Stimulated activated memory B cell treated with anti-CD40 and anti-IgM and Interleukin-4, amounts not matched to agents 10 μg/mL and 1 μg/mL and 100 μg/mL, for 72 hours (primary cell): Measurements from ENCODE around the gene RIPK4.

ENCODE experiments used
- ATAC-seq: fragments of 150-1000 bp; cut with Tn5 transposase; 2 replicates; pipeline ENCODE4 v1.10.0; 2021
- H3K27ac Mint-ChIP-seq: one replicate; pipeline ENCODE4 v1.8.0; 2022; ENCODE audit warnings: mild to moderate bottlenecking, mixed read lengths
- H3K27me3 Mint-ChIP-seq: one replicate; pipeline ENCODE4 v1.8.0; 2022; ENCODE audit warnings: mixed read lengths
- H3K36me3 Mint-ChIP-seq: one replicate; pipeline ENCODE4 v1.8.0; 2022; ENCODE audit warnings: mixed read lengths
- H3K4me1 Mint-ChIP-seq: one replicate; pipeline ENCODE4 v1.8.0; 2022; ENCODE audit warnings: mixed read lengths
- H3K4me3 Mint-ChIP-seq: one replicate; pipeline ENCODE4 v1.8.0; 2022; ENCODE audit warnings: mild to moderate bottlenecking, moderate library complexity, mixed read lengths
- H3K9me3 Mint-ChIP-seq: one replicate; pipeline ENCODE4 v1.8.0; 2022; ENCODE audit warnings: mixed read lengths

The RIPK4 gene

DNA sequence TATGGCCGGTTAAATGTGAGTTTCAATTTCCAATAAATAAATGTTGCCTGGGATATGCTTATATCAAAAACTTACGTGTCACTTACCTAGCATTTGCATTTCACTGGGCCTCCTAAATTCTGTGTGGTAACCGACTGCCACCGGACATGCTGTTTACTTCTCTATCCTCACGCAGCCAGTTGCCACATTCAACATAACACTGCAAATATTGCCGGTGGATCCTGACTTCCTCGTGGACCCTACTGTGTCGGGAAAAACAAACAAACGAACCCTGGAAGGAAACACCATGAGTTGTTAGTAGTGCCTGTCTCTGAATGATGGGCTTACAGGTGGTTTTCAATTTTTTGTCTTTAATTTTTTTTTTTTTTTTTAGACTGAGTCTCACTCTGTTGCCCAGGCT is 54.1 kb downstream of the RIPK4 start:
- no peaks in the 10 kb centered on the region for H3K4me1 Mint-ChIP-seq
- no peak overlapping the region for H3K4me3 Mint-ChIP-seq
- no peak overlapping the region for H3K27ac Mint-ChIP-seq
- H3K36me3 Mint-ChIP-seq = no peaks in the 10 kb centered on the region
- H3K9me3 Mint-ChIP-seq = no peaks in the 10 kb centered on the region
- ATAC-seq = no peak
- H3K27me3 Mint-ChIP-seq = peaks cover 65% of the 10 kb centered on the region

DNA sequence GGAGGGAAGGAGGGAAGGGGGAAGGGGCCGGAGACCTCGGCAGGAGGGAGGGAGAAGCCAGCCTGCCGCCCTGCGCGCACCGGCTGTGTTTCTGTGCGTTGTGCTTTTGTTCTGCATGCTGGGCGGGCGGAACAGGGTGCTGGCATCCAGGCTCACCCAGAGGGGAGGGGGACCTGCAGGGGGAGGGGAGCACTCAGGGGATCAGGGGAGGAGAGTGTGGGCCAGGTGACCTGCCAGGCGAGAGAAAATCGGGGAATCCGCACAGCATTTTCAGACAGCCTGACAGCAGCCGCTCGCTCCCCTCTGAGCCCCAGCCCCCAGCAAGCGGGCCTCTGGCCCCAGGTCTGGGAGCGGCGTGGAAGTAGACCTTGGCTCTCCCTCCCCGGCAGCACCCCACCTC is 54.7 kb downstream of the RIPK4 start:
- ATAC-seq = no peak
- Mint-ChIP-seq H3K27me3 (peaks cover 68% of the 10 kb centered on the region), H3K4me1 (no peaks in the 10 kb centered on the region)

DNA sequence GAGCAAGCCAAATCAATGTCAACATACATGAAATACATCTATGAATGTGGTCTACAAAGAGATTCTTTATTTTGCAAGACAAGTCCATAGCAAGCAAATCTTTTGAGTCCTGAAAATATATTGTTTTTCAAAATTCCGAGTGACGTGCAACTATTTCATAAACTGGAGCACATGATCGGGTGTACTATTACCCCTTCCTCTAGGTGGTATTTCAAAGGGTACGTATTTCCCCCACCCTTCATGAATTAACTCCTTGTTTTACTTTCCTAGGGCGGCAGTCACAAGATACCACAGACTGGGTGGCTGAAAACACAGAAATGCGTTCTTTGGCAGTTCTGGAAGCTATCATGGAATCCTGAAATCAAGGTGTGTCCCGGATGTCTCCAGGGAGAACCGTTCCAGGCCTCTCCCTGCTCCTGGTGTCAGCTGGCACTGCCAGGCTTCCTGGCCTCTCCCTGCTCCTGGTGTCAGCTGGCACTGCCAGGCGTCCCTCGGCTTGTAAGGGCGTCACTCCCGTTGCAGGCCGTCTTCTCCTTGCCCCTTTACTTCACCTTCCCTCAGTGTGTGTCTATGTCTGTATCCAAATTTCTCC is 55.3 kb downstream of the RIPK4 start:
- Mint-ChIP-seq H3K27ac (no peak overlapping the region), H3K4me3 (no peak overlapping the region), H3K4me1 (no peaks in the 10 kb centered on the region), H3K36me3 (no peaks in the 10 kb centered on the region), H3K9me3 (peaks cover 11% of the 10 kb centered on the region), H3K27me3 (peaks cover 68% of the 10 kb centered on the region)
- no peak for ATAC-seq

More for the DNA sequence above, 54.7 kb downstream of the RIPK4 start:
- peaks cover 4% of the 10 kb centered on the region for H3K9me3 Mint-ChIP-seq
- no peak overlapping the region for H3K27ac Mint-ChIP-seq
- H3K4me3 Mint-ChIP-seq = no peak overlapping the region
- H3K36me3 Mint-ChIP-seq = no peaks in the 10 kb centered on the region

DNA sequence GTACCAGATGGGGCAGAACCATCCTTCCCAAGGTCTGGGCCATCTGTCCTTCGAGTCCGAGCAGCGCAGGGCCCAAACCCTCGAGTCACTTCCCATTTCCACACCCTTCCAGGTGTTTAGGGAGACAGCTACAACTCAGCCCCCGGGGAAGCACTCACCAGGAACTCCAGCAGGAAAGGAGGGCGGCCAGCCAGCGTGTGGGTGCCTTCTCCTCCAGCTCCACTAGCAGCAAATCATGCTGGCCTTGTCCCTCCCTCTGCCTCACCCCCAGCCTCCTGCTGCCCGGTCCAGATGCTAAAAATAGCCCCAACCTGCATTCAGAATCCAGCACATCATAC is 56.1 kb downstream of the RIPK4 start:
- Mint-ChIP-seq H3K4me1 (no peaks in the 10 kb centered on the region), H3K36me3 (no peaks in the 10 kb centered on the region), H3K9me3 (peaks cover 11% of the 10 kb centered on the region), H3K27me3 (peaks cover 68% of the 10 kb centered on the region), H3K27ac (no peak overlapping the region), H3K4me3 (no peak overlapping the region)
- ATAC-seq = no peak

DNA sequence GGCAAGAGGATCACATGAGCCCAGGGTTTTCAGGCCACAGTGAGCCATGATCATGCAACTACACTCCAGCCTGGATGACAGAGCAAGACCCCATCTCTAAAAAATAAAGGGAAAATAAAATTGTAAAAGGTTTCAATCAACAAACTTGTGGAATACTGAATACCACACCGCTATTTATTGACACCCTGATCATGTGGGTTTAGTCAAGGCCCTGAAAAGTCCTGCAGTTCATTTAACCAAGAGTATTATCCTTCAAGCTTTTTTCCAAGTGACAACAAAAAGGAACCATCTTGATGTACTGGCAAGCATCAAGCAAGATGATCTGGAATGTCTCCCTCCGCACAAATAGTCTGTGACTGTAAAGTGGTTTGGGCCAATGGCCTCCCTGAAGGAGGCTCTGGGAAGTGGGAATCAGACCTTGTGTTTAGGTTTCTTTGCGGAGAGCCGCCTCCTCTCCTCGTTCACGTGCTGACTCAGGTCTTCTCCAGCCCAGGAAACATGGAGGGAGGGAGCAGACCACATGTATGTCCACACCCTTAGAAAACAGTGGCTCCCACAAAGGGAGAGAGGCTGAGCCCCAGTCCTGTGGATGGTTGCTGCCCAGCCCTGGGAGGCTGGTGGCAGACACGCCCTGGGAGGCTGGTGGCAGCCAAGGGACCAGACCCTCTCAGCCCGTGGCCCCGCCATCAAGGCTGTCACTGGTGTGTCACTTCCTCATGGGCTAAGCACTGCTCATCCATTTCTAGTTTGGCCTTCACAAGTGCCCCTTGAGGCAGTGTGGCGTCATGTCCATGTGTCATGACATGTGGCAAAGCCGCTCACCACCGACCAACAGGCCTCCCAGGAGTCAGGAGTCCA is 56.7 kb downstream of the RIPK4 start:
- ATAC-seq = no peak
- H3K4me3 Mint-ChIP-seq = no peak overlapping the region
- H3K27ac Mint-ChIP-seq = no peak overlapping the region
- peaks cover 11% of the 10 kb centered on the region for H3K9me3 Mint-ChIP-seq
- H3K27me3 Mint-ChIP-seq = peaks cover 66% of the 10 kb centered on the region
- no peaks in the 10 kb centered on the region for H3K36me3 Mint-ChIP-seq
- H3K4me1 Mint-ChIP-seq = no peaks in the 10 kb centered on the region

DNA sequence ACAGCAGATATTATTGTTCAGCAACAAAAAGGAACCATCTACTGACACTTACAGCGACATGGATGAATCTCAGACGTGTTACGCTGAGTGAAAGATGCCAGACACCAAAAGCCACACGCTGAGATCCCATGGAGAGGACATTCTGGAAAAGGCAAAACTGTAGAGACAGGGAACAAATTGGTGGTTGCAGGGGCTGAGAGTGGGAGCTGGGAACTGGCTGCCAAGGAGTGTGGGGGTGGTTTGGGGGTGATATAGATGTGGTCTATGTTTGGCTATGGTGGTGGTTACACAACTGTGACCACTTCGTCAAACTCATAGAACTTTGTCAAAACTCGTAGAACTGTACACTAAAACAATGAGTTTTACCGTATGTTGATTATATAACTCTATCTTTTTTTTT is 57.7 kb downstream of the RIPK4 start:
- Mint-ChIP-seq H3K36me3 (no peaks in the 10 kb centered on the region), H3K4me1 (no peaks in the 10 kb centered on the region), H3K27me3 (peaks cover 56% of the 10 kb centered on the region), H3K4me3 (no peak overlapping the region), H3K9me3 (peaks cover 11% of the 10 kb centered on the region), H3K27ac (no peak overlapping the region)
- ATAC-seq = no peak

DNA sequence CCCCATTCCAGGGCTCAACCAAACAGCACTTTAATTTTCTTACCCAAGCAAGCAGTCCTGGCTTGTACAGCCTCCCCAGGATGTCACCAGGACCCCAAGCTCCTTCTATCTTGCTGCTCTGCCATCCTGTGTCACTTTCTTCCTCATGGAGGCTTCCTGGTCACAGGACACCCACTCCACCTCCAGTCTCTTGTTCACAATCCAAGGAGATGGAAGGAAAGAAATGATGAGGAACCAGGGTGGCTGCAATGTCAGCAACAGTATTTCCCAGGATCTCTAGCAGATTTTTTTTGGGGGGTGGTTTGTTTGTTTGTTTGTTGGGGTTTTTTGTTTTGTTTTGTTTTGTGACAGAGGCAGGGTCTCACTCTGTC is 58.9 kb downstream of the RIPK4 start:
- Mint-ChIP-seq H3K27ac (no peak overlapping the region), H3K36me3 (no peaks in the 10 kb centered on the region), H3K4me3 (no peak overlapping the region), H3K4me1 (no peaks in the 10 kb centered on the region), H3K9me3 (peaks cover 11% of the 10 kb centered on the region), H3K27me3 (peaks cover 49% of the 10 kb centered on the region)
- no peak for ATAC-seq

DNA sequence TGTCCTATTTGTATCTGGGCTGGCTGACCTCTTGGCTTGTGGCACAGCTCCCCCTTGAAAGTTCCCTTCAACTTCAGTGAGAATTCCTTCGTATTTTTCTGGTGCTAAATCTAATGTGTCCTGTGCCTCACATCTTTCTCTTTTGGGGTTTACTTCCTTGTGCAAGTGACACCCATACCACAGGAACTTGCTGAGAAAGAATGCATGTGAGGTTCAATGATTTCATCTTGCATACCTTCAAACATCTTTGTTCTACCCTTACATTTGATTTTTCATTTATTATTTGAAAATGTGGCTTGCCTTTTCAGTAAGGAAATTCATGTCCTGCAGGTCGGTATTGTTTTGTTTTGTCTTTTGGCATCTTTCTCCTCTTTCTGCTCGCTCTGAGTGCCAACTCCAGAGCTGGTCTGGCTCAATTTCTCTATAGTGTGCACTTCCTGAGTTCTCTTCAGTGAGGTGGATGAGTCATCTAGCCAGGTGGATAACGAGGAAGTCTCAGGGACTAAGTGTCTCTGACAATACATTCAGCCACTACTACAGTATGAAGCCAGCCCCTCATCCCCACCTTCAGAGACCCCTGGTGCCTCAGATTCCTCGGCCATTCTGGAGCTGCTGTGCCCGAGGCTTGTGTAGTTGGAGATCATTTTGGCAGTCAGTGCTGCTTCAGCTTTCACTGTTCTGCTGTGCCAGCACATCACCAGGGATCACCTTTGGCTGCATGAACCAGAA is 59.5 kb downstream of the RIPK4 start:
- Mint-ChIP-seq H3K27ac (no peak overlapping the region), H3K9me3 (peaks cover 11% of the 10 kb centered on the region), H3K4me3 (no peak overlapping the region), H3K4me1 (no peaks in the 10 kb centered on the region), H3K27me3 (peaks cover 55% of the 10 kb centered on the region), H3K36me3 (no peaks in the 10 kb centered on the region)
- no peak for ATAC-seq

DNA sequence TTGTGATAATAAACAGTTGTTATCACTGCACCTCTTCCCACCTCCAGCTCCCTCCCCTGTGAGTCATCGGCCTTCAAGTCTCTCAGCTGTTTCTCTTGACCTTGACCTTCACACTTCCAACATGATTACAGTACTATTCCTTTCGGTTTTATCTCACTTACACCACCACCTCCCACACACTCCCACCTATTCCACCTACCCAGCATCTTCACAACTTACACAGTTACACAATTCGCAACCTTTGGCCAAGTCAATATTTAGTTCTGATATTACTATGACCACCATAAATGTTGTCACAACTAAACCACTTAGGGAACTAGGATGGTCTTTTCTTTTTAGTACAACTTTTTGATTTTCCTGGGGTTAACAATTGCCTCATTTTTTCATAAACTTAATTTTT is 60.2 kb downstream of the RIPK4 start:
- Mint-ChIP-seq H3K4me3 (no peak overlapping the region), H3K4me1 (no peaks in the 10 kb centered on the region), H3K27ac (no peak overlapping the region), H3K9me3 (peaks cover 11% of the 10 kb centered on the region), H3K36me3 (no peaks in the 10 kb centered on the region), H3K27me3 (peaks cover 51% of the 10 kb centered on the region)
- ATAC-seq = no peak

DNA sequence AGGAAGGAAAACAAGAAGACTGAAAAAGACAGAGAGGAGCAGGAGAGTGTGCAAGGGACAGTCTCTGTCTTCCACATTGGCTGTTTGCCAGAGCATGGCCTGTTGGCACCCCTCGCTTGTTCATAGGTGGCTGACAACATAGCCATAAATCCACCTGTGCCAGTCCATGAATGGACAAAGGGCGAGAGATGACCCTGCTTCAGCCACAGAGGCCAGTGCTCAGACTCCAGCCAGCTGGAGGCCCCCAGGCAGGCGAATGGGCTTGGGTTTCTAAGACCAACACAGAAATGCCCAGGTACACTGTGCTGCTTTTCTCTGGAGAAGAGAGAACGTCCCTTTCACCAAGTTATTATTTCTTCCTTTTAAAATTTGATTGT is 60.6 kb downstream of the RIPK4 start:
- H3K4me1 Mint-ChIP-seq = no peaks in the 10 kb centered on the region
- ATAC-seq = no peak
- no peaks in the 10 kb centered on the region for H3K36me3 Mint-ChIP-seq
- H3K9me3 Mint-ChIP-seq = peaks cover 11% of the 10 kb centered on the region
- H3K27ac Mint-ChIP-seq = no peak overlapping the region
- H3K4me3 Mint-ChIP-seq = no peak overlapping the region
- peaks cover 47% of the 10 kb centered on the region for H3K27me3 Mint-ChIP-seq

DNA sequence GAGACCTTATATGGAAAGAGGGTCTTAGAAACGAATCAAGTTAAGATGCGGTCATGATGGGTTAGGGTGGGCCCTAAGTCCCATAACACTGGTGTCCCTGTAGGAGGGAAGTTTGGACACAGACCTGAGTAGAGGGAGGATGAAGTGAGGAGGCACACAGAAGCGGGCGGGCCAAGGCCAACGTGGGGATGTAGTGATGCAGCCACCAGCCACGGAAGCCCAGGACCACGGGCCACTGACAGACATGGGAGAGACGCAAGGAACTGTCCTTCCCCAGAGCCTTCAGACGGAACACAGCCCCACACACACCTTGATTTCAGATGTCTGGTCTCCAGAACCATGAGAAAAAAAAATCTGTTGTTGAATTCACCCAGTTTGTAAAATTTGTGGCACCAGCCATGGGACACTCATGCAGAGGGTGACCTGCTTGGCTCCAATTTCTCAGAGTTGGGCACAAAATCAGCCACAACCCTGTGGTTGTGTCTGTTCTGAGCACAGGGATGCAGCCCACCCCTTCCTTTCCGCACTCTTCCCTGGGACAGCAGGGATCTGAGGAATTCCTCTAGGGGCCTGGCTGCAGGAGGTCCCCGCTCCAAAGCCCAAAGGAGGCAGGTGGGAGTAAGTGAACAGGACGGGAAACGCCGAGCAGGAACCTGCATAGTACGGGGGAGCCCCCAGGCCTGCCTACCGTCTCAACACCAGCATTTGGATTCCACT is 61.1 kb downstream of the RIPK4 start:
- no peak overlapping the region for H3K27ac Mint-ChIP-seq
- peaks cover 47% of the 10 kb centered on the region for H3K27me3 Mint-ChIP-seq
- no peaks in the 10 kb centered on the region for H3K36me3 Mint-ChIP-seq
- H3K4me3 Mint-ChIP-seq = no peak overlapping the region
- H3K4me1 Mint-ChIP-seq = no peaks in the 10 kb centered on the region
- ATAC-seq = no peak
- H3K9me3 Mint-ChIP-seq = peaks cover 11% of the 10 kb centered on the region

DNA sequence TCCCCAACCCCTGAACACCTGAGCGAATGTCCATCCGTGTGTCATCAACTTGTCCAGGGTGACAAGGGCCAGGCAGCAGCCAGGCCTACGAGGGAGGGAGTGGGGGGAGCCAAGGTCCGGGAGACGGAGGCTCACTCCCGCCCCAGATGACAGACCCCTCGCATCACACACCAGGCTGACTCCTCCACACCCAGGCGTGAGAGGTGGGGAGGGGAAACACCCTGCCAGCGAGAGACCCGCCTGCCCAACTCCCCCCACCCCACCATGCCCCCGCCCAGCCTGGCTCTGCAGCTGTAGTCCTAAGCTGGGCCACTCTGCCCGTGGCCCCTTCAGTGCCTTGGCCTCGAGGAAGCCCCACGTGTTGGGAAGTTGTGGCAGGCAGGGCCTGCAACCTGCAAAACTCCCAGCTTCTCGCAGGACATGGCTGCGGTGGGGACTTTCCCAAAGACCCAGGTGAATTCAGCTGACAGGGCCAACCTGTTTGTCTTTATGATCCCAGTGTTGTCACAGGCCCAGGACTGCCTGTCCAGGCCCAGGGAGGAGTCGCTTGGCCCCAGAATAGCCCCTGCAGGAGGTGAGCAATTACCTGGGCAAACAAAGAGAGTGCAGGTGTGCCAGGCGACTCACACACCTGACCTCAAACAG is 62.9 kb downstream of the RIPK4 start:
- no peak for ATAC-seq
- Mint-ChIP-seq H3K9me3 (peaks cover 11% of the 10 kb centered on the region), H3K4me3 (no peak overlapping the region), H3K27me3 (peaks cover 53% of the 10 kb centered on the region), H3K36me3 (no peaks in the 10 kb centered on the region), H3K27ac (no peak overlapping the region), H3K4me1 (no peaks in the 10 kb centered on the region)

DNA sequence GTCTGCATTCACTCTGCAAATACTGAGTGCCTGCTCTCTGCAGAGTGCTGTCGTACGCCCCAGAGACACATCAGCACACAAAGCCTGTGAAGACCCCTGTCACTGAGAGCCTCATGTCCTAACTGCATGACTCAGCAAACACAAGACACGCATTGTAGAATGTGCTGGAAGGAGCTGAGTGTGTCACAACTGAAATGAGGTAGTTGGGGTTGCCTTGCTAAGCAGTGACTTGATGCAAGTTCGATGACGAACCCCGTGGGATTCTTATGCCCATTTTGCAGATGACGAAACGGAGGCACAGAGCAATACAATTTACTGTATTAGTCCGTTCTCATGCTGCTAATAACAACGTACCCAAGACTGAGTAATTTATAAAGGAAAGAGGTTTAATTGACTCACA is 65.1 kb downstream of the RIPK4 start:
- Mint-ChIP-seq H3K4me3 (no peak overlapping the region), H3K9me3 (peaks cover 3% of the 10 kb centered on the region), H3K36me3 (no peaks in the 10 kb centered on the region), H3K27ac (no peak overlapping the region), H3K27me3 (peaks cover 44% of the 10 kb centered on the region), H3K4me1 (no peaks in the 10 kb centered on the region)
- no peak for ATAC-seq

DNA sequence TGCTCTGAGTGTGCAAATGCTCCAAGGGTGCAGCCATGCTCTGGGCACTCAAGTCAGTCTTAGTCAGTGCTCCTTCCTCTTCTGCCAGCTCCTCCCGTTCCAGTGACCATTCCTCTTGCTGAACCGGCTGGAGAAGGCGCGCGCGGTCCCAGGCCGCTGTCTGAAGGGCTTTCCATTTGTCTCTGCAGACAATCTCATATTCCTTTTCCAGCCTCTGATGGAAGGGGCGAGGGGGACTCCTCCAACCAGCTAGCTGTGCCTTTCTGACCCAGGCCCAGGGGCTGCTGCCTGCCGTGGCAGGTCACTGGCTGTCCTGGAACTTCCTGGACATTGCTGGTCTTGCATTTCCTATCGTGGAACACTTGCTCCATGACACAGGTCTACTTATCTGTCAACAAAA is 67.5 kb downstream of the RIPK4 start:
- Mint-ChIP-seq H3K4me1 (no peaks in the 10 kb centered on the region), H3K36me3 (no peaks in the 10 kb centered on the region), H3K9me3 (peaks cover 1% of the 10 kb centered on the region), H3K27ac (no peak overlapping the region), H3K4me3 (no peak overlapping the region), H3K27me3 (peaks cover 34% of the 10 kb centered on the region)
- no peak for ATAC-seq

DNA sequence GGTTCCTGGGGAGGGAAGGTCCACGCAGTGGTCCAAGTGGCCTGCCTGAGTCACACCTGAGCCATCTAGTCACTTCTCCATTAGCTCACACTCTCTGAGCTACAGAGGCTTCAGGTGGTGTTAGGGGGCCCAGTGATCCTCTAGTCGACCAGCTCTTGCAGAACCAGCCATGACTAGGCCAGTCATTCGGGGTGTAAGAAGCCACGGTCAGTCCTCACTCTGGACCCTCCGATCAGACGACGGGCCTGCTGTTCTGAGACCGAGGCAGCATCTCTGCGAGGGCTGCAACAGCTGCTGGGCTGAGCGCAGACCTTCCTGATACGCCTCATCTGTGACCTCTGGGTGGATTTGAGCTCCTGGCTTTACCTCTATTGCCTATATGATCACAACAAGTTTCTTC is 68.8 kb downstream of the RIPK4 start:
- ATAC-seq = no peak
- H3K4me3 Mint-ChIP-seq = no peak overlapping the region
- H3K9me3 Mint-ChIP-seq = peaks cover 9% of the 10 kb centered on the region
- peaks cover 45% of the 10 kb centered on the region for H3K27me3 Mint-ChIP-seq
- H3K27ac Mint-ChIP-seq = no peak overlapping the region
- no peaks in the 10 kb centered on the region for H3K4me1 Mint-ChIP-seq
- no peaks in the 10 kb centered on the region for H3K36me3 Mint-ChIP-seq
